Body of pancreas (tissue), 4 donors: ENCODE measurements around the gene ZFP91.

ENCODE experiments used
- CTCF ChIP-seq, 7 experiments: fragments of 450-650 bp in 4 of 7; fragments of 200-600 bp in 3 of 7; sonication (generic) in 3 of 7; IDR thresholded peaks; one replicate each; pipeline ENCODE4 v1.5.1; 2016 to 2019; ENCODE audit warnings: antibody characterized with exemption in 7 of 7
- POLR2A ChIP-seq, 3 donors: fragments of 450-650 bp; IDR thresholded peaks; one replicate each; pipeline ENCODE4 v1.6.1; 2016; ENCODE audit warnings: antibody characterized with exemption in 3 of 3, mild to moderate bottlenecking in 2 of 3

GRCh38 chr11:58564231-58564630, 14.6 kb upstream of the ZFP91 start:
- no peak for TF ChIP-seq CTCF (IDR thresholded peaks at IDR 0.05)
- TF ChIP-seq POLR2A (IDR thresholded peaks at IDR 0.05) = no peak
